OCI-LY3 (cell line): ENCODE results near the gene ZNF549.

ENCODE experiments used
- H2AFZ ChIP-seq: fragments of 200-600, 300-600 bp; shearing (Covaris generic); 2 replicates; pipeline ENCODE4 v1.6.0; 2014; ENCODE audit warnings: antibody characterized with exemption, low read depth, low read length
- H3K27ac ChIP-seq: fragments of 200-600, 300-600 bp; sonication (generic); 2 replicates; pipeline ENCODE4 v1.5.1; 2014; ENCODE audit warnings: mild to moderate bottlenecking, low read length, moderate library complexity, mixed read lengths
- H3K27me3 ChIP-seq: fragments of 200-600, 300-600 bp; sonication (generic); 2 replicates; pipeline ENCODE4 v1.6.1; 2014; ENCODE audit warnings: low read depth, low read length, mixed read lengths
- H3K36me3 ChIP-seq: fragments of 200-600, 300-600 bp; sonication (generic); replicated peaks from 2 replicates; pipeline ENCODE3; 2014; ENCODE audit warnings: low read depth, low read length, mixed read lengths
- H3K4me1 ChIP-seq: fragments of 300-600, 200-600 bp; sonication (generic); 2 replicates; pipeline ENCODE4 v1.6.1; 2014; ENCODE audit warnings: low read length, mixed read lengths
- H3K4me2 ChIP-seq: fragments of 200-600, 300-600 bp; sonication (generic); 2 replicates; pipeline ENCODE4 v1.6.1; 2014; ENCODE audit warnings: low read length, mixed read lengths
- H3K4me3 ChIP-seq: fragments of 300-600, 200-600 bp; sonication (generic); 2 replicates; pipeline ENCODE4 v1.5.1; 2014; ENCODE audit warnings: antibody characterized with exemption, mild to moderate bottlenecking, low read length, moderate library complexity
- H3K79me2 ChIP-seq: fragments of 300-600, 200-600 bp; shearing (Covaris generic); 2 replicates; pipeline ENCODE4 v1.6.1; 2014; ENCODE audit warnings: mild to moderate bottlenecking, low read length, mixed read lengths
- H3K9ac ChIP-seq: fragments of 300-600, 200-600 bp; shearing (Covaris generic); 2 replicates; pipeline ENCODE4 v1.6.0; 2014; ENCODE audit warnings: mild to moderate bottlenecking, low read length, moderate library complexity
- H3K9me3 ChIP-seq: fragments of 200-600, 300-600 bp; shearing (Covaris generic); 2 replicates; pipeline ENCODE4 v1.6.1; 2014; ENCODE audit warnings: low read length, mixed read lengths; ENCODE audit not compliant: insufficient read depth
- H4K20me1 ChIP-seq: fragments of 200-600, 300-600 bp; sonication (generic); 2 replicates; pipeline ENCODE4 v1.6.1; 2016; ENCODE audit warnings: low read length, mixed read lengths; ENCODE audit not compliant: insufficient read depth
- CTCF ChIP-seq: fragments of 200-600, 300-600 bp; sonication (generic); IDR thresholded peaks from 2 replicates; pipeline ENCODE4 v1.5.1; 2014; ENCODE audit warnings: antibody characterized with exemption, low read length, low read depth
- EZH2phosphoT487 ChIP-seq: fragments of 200-600 bp; shearing (Covaris generic); IDR thresholded peaks from 2 replicates; pipeline ENCODE4 v1.6.1; 2018; ENCODE audit warnings: antibody characterized with exemption, mixed run types, low read depth

ZNF549 gene

GRCh38 chr19:57537953-57538547, 10.9 kb downstream of the ZNF549 start:
- H2AFZ ChIP-seq: no peak overlapping the region
- H3K27ac ChIP-seq: no peak overlapping the region
- no peaks in the 10 kb centered on the region for H3K27me3 ChIP-seq
- peaks cover 99% of the 10 kb centered on the region for H3K36me3 ChIP-seq
- TF ChIP-seq EZH2phosphoT487 (no peak), CTCF (no peak)
- H3K9ac ChIP-seq: no peak overlapping the region
- H4K20me1 ChIP-seq: no peaks in the 10 kb centered on the region
- peaks cover 51% of the 10 kb centered on the region for H3K9me3 ChIP-seq
- no peak overlapping the region for H3K4me3 ChIP-seq
- H3K79me2 ChIP-seq: peaks cover 4% of the 10 kb centered on the region; the same call in 1 of the 2 replicates
- no peak overlapping the region for H3K4me2 ChIP-seq
- H3K4me1 ChIP-seq: no peaks in the 10 kb centered on the region

GRCh38 chr19:57546513-57546912, 19.4 kb downstream of the ZNF549 start:
- no peak overlapping the region for H2AFZ ChIP-seq
- peaks cover 98% of the 10 kb centered on the region for H3K36me3 ChIP-seq
- H3K4me2 ChIP-seq: no peak overlapping the region
- no peak overlapping the region for H3K27ac ChIP-seq
- no peak overlapping the region for H3K4me3 ChIP-seq
- no peaks in the 10 kb centered on the region for H3K4me1 ChIP-seq
- TF ChIP-seq CTCF (no peak), EZH2phosphoT487 (no peak)
- 0 out of 2 replicates have a peak, but pooled peaks cover 2% of the 10 kb centered on the region for H3K79me2 ChIP-seq
- peaks cover 64% of the 10 kb centered on the region for H3K9me3 ChIP-seq
- H4K20me1 ChIP-seq: no peaks in the 10 kb centered on the region
- no peak overlapping the region for H3K9ac ChIP-seq
- no peaks in the 10 kb centered on the region for H3K27me3 ChIP-seq

DNA sequence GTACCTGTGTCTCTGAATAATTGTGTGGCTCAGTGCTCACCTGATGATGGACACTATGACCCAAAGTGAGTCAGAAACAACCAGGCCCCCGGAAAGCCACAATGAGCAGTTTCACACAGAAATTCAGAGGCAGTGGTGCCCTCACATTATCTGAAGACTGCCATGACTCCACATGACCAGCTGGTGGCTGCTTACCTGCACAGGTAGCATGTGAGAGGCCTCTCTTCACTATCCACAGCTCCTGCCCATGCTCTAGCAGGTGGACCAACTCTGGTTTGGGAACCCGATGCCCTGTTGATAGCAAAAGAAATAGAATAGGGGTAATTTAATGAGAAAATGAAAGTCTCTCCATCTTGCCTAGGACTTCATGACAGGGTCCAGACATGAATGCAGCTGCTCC, 25.3 kb downstream of the ZNF549 start:
- H3K36me3 ChIP-seq: peaks cover 90% of the 10 kb centered on the region
- no peaks in the 10 kb centered on the region for H3K4me1 ChIP-seq
- H3K4me3 ChIP-seq: no peak overlapping the region
- no peak overlapping the region for H3K27ac ChIP-seq
- no peak overlapping the region for H3K4me2 ChIP-seq
- TF ChIP-seq CTCF: no peak
- no peak for TF ChIP-seq EZH2phosphoT487
- peaks cover 25% of the 10 kb centered on the region for H3K9me3 ChIP-seq
- no peak overlapping the region for H2AFZ ChIP-seq
- H3K9ac ChIP-seq: no peak overlapping the region
- H3K27me3 ChIP-seq: no peaks in the 10 kb centered on the region
- peaks cover 2% of the 10 kb centered on the region; the same call in 1 of the 2 replicates for H3K79me2 ChIP-seq
- H4K20me1 ChIP-seq: 0 out of 2 replicates have a peak, but pooled peaks cover 3% of the 10 kb centered on the region

GRCh38 chr19:57557659-57558058, 30.5 kb downstream of the ZNF549 start:
- Histone ChIP-seq H3K9me3 (peaks cover 34% of the 10 kb centered on the region), H3K27ac (no peak overlapping the region), H4K20me1 (no peaks in the 10 kb centered on the region), H3K36me3 (peaks cover 53% of the 10 kb centered on the region), H3K4me3 (no peak overlapping the region), H3K4me1 (peaks cover 6% of the 10 kb centered on the region), H3K4me2 (no peak overlapping the region), H3K27me3 (no peaks in the 10 kb centered on the region), H2AFZ (no peak overlapping the region), H3K79me2 (peaks cover 21% of the 10 kb centered on the region), H3K9ac (no peak overlapping the region)
- no peak for TF ChIP-seq CTCF
- no peak for TF ChIP-seq EZH2phosphoT487
